GM13977 (cell line): Measurements from ENCODE around the gene CAMTA1.
"Not testable (repeated sequence)": the region's sequence is repeated elsewhere in the genome, so short reads cannot be mapped to it uniquely, and the experiment has no call there.

Source experiments
- DNase-seq: peaks from one replicate; pipeline ENCODE4 v3.0.0; 2012; ENCODE audit warnings: low spot score
- CTCF ChIP-seq: IDR thresholded peaks from 2 replicates; pipeline ENCODE4 v1.5.1; 2012; ENCODE audit warnings: mild to moderate bottlenecking, control low read depth; ENCODE audit not compliant: insufficient read depth; ENCODE audit errors: extremely low read depth, missing control alignments
- in situ Hi-C: fragments of 300-500 bp; cut with MboI; formaldehyde crosslinking; loops from one replicate; pipeline ENCODE4 v1.12.0; 2022; ENCODE audit warnings: low sequenced_read_pairs, low pct_unique_long_range_greater_than_20kb, mixed read lengths, inconsistent platforms; ENCODE audit not compliant: unreplicated experiment

Gene CAMTA1

GRCh38 chr1:7595336-7595735 lies 810.1 kb downstream of the CAMTA1 start:
- in situ Hi-C loops = no loop called here
- no peak for TF ChIP-seq CTCF
- no peak for DNase-seq

GRCh38 chr1:7596126-7596965 lies 811.1 kb downstream of the CAMTA1 start:
- in situ Hi-C loops = no loop called here
- TF ChIP-seq CTCF = no peak
- no peak for DNase-seq

GRCh38 chr1:7598058-7598457 lies 812.8 kb downstream of the CAMTA1 start:
- DNase-seq, in situ Hi-C loops: not testable (repeated sequence)

- in situ Hi-C loops, DNase-seq: not testable (repeated sequence)
Observed at GRCh38 chr1:7604906-7605305, 819.7 kb downstream of the CAMTA1 start.

GRCh38 chr1:7606096-7606495 lies 820.8 kb downstream of the CAMTA1 start:
- DNase-seq = no peak
- no peak for TF ChIP-seq CTCF
- in situ Hi-C loops = no loop called here

GRCh38 chr1:7607097-7607496 lies 821.8 kb downstream of the CAMTA1 start:
- in situ Hi-C loops = no loop called here
- DNase-seq = no peak
- no peak for TF ChIP-seq CTCF

- in situ Hi-C loops = no loop called here
- no peak for TF ChIP-seq CTCF
- no peak for DNase-seq
Observed at GRCh38 chr1:7608628-7609305, 823.5 kb downstream of the CAMTA1 start.
